ENCODE measurements around the gene ICAM2.
A peak's percentile ranks its signal among the peaks of the same experiment; 100 is the strongest.

Gene ICAM2

DNA sequence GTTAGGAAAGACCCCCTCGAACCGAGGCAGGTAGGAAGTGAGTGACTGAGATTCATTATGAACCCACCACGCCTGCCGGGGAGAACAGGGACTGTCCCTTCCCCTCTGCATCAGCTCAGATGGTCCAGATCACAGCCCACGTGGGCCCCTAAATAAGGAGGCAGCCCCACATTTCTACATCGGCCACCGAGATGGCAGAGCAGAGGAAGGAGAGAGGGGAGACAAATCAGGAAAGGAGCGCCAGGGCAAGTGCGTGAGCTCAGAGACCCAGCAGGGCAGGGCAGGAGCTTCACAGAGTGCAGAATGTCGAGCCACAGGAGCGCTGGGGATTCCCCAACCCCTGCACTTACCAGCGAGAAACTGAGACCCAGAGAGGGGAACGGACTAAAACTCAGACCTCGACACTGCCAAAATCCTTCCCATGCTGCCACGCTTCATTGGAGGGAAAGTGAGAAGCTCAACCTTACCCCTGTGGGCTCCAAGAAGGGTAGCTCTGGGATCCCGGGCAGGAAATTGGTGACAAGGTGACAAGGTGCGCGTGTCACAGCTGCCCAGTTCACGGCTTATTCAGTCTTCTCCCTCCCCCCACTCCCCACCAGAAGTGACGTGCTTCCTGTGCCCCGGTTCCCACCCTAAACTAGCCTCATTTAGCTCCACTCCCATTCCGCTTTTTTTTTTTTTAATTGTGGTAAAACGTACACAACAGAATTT lies at the start of gene ICAM2:
Gene ICAM2 (minus strand): TSS at position 578 of the 711 bp plus-strand sequence. CDS start 13,942 bp downstream, outside the sequence.
- peak within 1 kb of the TSS; percentile 62 for H3K4me3 ChIP-seq (ENCODE audit: low read length)
- no peak for TF ChIP-seq ZNF274 (IDR thresholded peaks at IDR 0.05; ENCODE audit: low read depth, low read length)

DNA sequence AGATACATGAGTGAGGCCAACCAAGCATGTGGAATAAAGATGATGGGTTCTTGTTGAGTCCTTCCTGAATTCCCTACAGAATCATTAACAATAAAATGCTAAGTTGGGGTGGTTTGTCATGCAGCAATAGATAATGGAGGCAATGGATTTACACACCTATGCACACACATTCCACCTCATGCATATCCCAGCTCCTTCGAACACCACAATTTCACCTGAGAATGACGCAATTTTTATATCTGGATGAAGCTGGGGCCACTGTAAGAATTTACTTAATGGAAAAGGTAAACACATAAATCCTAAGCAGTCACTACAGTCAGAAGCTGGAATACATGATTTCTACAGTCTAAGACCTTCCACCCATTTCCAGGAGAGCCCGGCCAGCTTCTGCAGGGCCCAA lies 49.8 kb upstream of the ICAM2 start:
- no peak for TF ChIP-seq ZNF274 (IDR thresholded peaks at IDR 0.05; ENCODE audit: low read depth, low read length)

DNA sequence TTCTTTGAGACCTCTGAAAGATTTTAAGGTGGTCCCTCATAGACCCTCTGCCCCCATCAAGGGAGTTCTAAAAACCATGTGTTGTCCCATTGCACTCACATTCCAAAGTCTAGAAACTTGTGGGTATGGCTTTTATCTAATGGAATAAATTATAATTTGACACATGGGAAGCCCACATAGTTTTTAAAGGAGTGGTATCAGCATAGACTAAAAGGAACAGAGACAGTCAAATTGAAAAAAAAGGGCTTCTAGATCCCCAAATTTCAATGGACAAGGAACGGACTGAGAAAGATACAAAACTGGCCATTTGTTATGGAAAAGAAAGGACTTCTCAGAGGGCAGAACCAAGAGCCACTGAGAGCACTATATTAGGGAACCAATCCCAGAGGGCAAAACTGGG lies 48.7 kb upstream of the ICAM2 start:
- H3K4me3 ChIP-seq (ENCODE audit: low read length) = no peak overlapping the region
- TF ChIP-seq ZNF274 (IDR thresholded peaks at IDR 0.05; ENCODE audit: low read depth, low read length) = no peak

More for the DNA sequence above, 49.8 kb upstream of the ICAM2 start:
- no peak overlapping the region for H3K4me3 ChIP-seq (ENCODE audit: low read length)

DNA sequence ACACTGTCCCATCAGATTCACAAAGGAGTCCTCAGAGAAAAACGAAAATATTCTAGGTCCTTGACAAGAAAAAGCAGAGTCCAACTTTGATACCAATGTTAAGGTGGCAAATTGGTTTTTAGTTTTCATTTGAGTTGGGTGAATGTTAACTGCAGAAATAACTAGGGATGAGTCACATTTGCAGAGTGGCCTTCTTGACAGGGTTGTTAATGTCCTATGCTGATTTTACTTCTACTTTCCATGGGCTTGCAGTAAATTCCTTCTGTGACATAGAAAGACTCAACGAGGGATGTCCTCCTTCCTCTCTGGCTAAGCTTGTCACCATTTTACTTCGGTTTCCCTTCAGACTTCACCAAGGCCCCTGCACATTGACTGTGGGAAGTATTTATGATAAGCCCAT lies 47.2 kb upstream of the ICAM2 start:
- no peak overlapping the region for H3K4me3 ChIP-seq (ENCODE audit: low read length)
- no peak for TF ChIP-seq ZNF274 (IDR thresholded peaks at IDR 0.05; ENCODE audit: low read depth, low read length)

DNA sequence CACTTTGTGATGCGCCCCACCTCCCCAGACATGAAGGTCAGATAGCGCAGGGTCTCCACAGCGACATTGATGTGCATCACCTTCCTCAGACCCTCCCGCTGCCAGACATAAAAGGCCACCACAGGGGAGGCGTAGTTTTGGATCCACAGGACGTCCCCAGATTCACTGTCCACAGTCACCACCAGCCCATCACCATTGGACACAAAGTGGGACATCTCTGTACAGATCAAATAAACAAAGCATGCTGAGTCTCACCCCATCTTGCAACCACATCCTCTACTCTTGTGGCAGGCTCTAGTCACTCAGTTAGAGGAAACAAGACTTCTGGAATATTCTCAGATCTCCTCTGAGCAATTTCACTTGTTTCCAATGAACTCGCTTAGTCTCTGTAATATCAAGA lies 46.3 kb upstream of the ICAM2 start:
- TF ChIP-seq ZNF274 (IDR thresholded peaks at IDR 0.05; ENCODE audit: low read depth, low read length) = no peak
- H3K4me3 ChIP-seq (ENCODE audit: low read length) = no peak overlapping the region

DNA sequence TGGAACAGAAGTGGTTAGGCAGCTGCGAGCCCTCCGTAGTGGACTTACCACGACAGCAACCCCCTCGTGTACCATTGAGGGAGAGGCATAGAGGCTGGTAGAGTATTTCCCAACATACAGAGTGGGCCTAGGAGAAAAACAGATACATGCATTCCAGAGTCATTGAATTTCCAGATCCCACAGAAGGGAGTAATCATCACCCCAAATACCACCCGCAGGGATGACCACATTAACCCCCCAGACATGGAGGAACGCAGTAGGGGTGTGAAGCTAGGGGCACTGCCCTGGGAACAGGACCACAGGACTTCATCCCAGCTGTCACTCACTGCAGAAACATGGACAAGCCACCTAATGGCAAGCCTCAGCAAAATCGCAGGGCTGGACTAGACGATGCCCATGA lies 44.7 kb upstream of the ICAM2 start:
- H3K4me3 ChIP-seq (ENCODE audit: low read length) = no peak overlapping the region
- TF ChIP-seq ZNF274 (IDR thresholded peaks at IDR 0.05; ENCODE audit: low read depth, low read length) = no peak

DNA sequence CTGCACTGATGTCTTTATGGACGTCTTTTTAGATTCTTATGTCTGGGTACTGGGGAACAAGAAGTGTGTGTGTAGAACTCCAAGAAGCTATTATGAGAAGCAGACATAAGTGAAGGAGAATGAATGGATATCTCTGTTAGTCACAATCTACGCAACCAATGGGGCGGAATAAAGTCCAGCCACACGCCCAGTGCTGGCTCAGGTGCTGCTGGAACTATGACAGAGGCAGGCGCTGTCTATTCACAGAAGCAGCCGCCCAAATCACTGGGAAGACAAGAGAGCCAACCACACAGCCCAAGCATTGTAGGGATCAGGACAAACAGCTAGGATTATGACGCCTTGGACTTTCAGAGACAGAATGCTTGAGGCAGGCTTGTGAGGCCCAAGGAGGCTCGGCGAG lies 43.9 kb upstream of the ICAM2 start:
- H3K4me3 ChIP-seq (ENCODE audit: low read length) = no peak overlapping the region
- TF ChIP-seq ZNF274 (IDR thresholded peaks at IDR 0.05; ENCODE audit: low read depth, low read length) = no peak

DNA sequence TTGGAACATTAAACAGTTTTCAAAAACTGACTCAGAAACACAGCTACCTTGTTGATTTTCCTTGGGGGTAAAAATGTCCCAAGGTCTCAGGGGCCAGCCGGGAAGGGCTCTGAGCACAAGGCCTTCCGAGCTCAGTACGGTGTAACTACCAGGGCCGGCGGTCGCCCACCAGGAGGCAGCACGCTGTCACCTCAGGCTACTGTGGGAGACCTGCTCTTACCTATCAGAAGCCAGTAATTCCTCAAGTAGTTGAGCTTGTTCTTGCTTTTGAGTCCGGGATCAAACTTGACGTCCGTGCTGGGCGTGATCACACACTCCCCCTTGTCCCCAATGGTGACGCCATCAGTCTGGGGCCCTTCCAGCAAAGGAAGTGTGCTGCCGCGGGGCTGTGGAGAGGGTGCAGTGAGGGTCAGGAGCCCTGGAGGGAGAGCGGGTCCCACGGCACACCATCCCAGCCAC lies 43.4 kb upstream of the ICAM2 start:
- H3K4me3 ChIP-seq (ENCODE audit: low read length) = no peak overlapping the region
- TF ChIP-seq ZNF274 (IDR thresholded peaks at IDR 0.05; ENCODE audit: low read depth, low read length) = no peak

DNA sequence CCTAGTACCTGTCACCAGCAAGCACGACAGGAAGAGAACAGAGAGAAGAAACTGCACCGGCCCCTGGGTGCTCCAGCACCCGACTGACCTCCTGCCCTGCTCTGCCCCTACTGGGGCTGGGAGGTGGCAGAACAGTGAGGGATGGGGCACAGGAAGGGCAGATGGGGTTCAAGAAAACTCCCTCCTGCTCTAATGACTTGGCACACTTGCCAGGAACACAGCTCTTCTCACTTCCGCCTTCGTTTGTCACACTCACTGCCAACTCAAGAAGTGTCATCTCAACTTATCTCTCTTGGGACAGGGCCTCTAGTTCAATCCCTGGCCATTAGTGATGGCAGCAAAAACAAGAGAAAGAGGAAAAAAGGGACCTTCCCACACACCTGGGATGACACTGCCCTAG lies 42.7 kb upstream of the ICAM2 start:
- no peak for TF ChIP-seq ZNF274 (IDR thresholded peaks at IDR 0.05; ENCODE audit: low read depth, low read length)
- no peak overlapping the region for H3K4me3 ChIP-seq (ENCODE audit: low read length)

DNA sequence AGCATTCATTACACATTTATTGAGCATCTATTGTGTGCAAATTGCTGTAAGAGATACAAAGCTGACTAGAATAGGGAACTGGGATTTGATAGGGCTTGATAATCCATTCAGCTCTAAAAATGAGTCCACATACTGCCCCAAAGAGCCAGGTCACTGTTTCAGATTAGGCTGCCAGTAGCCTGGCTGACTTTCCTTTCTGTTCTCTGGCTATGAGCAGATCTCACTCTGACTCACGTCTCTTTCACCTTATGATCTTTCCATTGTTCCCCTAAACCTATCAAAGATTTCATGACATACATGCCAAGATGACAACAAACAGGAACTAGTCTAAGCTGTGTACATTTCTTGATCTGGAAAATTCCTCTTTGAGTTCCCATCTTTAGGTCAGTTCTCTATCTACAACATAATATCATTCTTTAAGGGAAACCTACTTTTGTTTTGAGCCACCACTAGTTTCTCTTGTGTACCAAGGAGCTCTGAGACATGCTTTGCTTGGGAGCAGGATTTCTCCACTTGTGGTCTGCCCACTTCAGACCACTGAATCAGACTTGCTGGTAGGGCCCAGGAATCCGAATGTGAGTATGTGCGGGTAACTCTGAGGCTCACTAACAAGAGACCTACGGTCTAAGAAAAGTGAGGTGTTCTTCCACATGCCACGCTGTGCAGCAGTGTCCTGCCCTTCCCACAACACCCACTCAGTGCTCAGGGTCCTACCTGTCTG lies 40.9 kb upstream of the ICAM2 start:
- no peak for TF ChIP-seq ZNF274 (IDR thresholded peaks at IDR 0.05; ENCODE audit: low read depth, low read length)
- H3K4me3 ChIP-seq (ENCODE audit: low read length) = no peak overlapping the region

DNA sequence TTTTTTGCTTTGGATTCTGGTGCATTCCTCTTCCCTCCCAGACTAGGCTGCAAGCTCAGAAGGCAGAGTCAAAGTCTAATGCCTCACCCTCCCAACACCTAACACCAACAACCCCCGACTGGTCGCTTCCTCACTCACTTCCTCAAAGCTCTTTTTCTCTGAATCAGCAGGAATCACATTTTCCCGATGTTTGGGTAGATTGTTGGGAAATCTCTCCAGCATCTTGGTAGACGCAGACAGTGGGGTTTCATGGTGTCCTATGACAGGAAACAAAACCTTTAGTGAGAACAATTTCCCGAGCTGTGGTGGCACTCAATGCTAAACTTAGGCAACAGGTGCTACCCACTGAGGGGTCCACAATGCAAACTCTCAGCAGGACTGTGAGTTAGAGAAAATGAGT lies 39.9 kb upstream of the ICAM2 start:
- no peak for TF ChIP-seq ZNF274 (IDR thresholded peaks at IDR 0.05; ENCODE audit: low read depth, low read length)
- no peak overlapping the region for H3K4me3 ChIP-seq (ENCODE audit: low read length)

DNA sequence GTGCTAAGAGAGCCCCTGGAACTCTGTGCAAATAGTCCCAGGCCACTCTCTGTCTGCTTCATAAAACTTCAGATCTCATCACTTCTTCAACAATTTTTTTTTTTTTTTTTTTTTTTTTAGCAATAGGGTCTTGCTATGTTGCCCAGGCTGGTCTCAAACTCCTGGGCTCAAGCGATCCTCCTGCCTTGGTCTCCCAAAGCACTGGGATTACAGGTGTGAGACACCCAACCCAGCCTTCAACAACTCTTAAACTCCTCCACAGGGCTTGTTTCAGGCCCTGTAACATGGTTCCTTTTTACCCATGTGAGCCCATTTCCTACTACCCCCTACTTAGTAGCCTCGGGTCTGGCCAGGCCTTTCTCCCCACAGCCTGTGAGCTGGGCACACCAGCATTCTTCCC lies 39.3 kb upstream of the ICAM2 start:
- TF ChIP-seq ZNF274 (IDR thresholded peaks at IDR 0.05; ENCODE audit: low read depth, low read length) = no peak
- no peak overlapping the region for H3K4me3 ChIP-seq (ENCODE audit: low read length)

DNA sequence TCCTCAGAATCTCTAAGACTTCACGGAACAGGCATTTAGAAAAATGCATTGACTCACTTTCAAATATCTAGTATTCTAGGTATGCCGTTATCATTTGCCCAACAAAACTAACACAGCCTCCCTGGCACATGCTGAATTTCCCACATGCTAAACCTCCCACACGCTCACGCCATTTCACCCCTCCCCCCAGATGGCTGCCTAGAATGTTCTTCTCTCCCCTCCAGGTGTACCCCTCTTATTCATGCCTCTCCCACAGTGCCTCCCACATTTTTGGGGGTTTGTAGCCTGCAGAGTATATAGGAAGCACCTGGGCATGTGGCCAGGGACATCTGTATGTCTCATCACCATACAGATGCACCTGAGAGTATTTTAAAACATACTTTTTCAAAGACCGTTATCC lies 38.2 kb upstream of the ICAM2 start:
- no peak for TF ChIP-seq ZNF274 (IDR thresholded peaks at IDR 0.05; ENCODE audit: low read depth, low read length)
- H3K4me3 ChIP-seq (ENCODE audit: low read length) = no peak overlapping the region

DNA sequence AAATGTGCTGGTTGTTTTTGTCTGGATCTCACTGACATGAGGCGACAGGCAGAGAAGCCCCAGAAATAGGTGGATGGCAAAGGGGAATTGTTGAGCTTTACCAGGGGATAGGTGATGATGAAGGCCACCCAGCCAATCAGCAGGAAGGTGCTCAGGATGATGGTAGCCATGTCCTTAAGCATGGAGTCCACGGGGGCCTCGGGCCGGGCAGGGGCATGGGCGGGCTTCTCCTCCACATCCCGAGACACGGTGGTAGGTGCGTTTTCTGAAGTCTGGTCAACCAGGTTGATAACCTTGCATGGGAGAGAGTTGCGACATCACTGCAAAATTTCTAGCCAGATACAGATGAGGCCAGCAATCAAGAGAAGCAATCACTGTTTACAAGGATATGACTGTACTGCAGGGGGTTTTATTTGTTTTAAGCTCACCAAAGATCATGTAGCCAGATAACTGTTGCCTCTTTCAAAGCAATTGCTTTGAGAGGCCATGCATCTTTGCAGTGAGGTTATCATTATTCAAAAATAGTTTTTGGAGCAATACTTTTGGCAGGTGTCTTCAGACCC lies 37.3 kb upstream of the ICAM2 start:
- no peak overlapping the region for H3K4me3 ChIP-seq (ENCODE audit: low read length)
- TF ChIP-seq ZNF274 (IDR thresholded peaks at IDR 0.05; ENCODE audit: low read depth, low read length) = no peak

All from GM08714 (cell line).